ENCODE results near the gene SDR9C7. TPM values are rescaled to one million over a fixed set of nuclear protein-coding genes. Genes with fewer than 3 reads are reported as not detected.
"Not testable (repeated sequence)": the region's sequence is repeated elsewhere in the genome, so short reads cannot be mapped to it uniquely, and the experiment has no call there.

SDR9C7 gene
- total and polyA plus RNA-seq, 7 experiments from 2014 or later = not detected

GRCh38 chr12:56921346-56921745, 12.9 kb downstream of the SDR9C7 start:
- peaks cover 0 to 10% (median 0%) of the 10 kb centered on the region in 5 donors for H3K36me3 Mint-ChIP-seq
- POLR2A ChIA-PET = interaction anchor here (0.6 kb wide), 1 partner anchor 682 kb away, joined by 3 read pairs; no protein-coding TSS in a partner anchor
- no peak overlapping the region for H3K27ac Mint-ChIP-seq

GRCh38 chr12:56918139-56918538, 16.1 kb downstream of the SDR9C7 start:
- peaks cover 0 to 10% (median 0%) of the 10 kb centered on the region in 5 donors for H3K36me3 Mint-ChIP-seq
- H3K4me1 ChIP-seq (ENCODE audit: control insufficient read depth in 2 of 2, insufficient read depth in 2 of 2, low read length in 2 of 2); H3K27ac ChIP-seq (ENCODE audit: low read depth, low read length); H3K36me3 ChIP-seq (ENCODE audit: control insufficient read depth in 2 of 3, insufficient read depth in 3 of 3, low read length in 3 of 3); H3K4me3 Mint-ChIP-seq; intact Hi-C loops (cut with micrococcal nuclease); ATAC-seq; CTCF ChIA-PET; H3K27ac Mint-ChIP-seq; H3K9me3 ChIP-seq (ENCODE audit: control insufficient read depth in 2 of 3, low read length in 3 of 3); POLR2A ChIA-PET; H3K4me3 ChIP-seq (ENCODE audit: low read length); H3K4me1 Mint-ChIP-seq; H3K27me3 ChIP-seq (ENCODE audit: control insufficient read depth in 2 of 2, insufficient read depth in 2 of 2, low read length in 2 of 2); DNase-seq: not testable (repeated sequence)
- H3K9me3 Mint-ChIP-seq = peaks cover 0 to 21% (median 13%) of the 10 kb centered on the region in 11 donors
- H3K27me3 Mint-ChIP-seq = peaks cover 5 to 20% (median 11%) of the 10 kb centered on the region in 5 donors

More at GRCh38 chr12:56921346-56921745, 12.9 kb downstream of the SDR9C7 start:
- no peaks in the 10 kb centered on the region for H3K4me1 ChIP-seq (ENCODE audit: control insufficient read depth in 2 of 2, insufficient read depth in 2 of 2, low read length in 2 of 2)
- H3K9me3 ChIP-seq (ENCODE audit: control insufficient read depth in 2 of 3, low read length in 3 of 3) = no peaks in the 10 kb centered on the region
- H3K27me3 ChIP-seq (ENCODE audit: control insufficient read depth in 2 of 2, insufficient read depth in 2 of 2, low read length in 2 of 2) = no peaks in the 10 kb centered on the region
- intact Hi-C loops (cut with micrococcal nuclease) = no loop called here
- no peak for DNase-seq
- H3K4me1 Mint-ChIP-seq = no peaks in the 10 kb centered on the region
- CTCF ChIA-PET = no interaction called here
- no peak overlapping the region for H3K4me3 ChIP-seq (ENCODE audit: low read length)
- H3K4me3 Mint-ChIP-seq = no peak overlapping the region
- no peak for ATAC-seq
- H3K27me3 Mint-ChIP-seq = peaks cover 0 to 15% (median 11%) of the 10 kb centered on the region in 5 donors
- H3K36me3 ChIP-seq (ENCODE audit: control insufficient read depth in 2 of 3, insufficient read depth in 3 of 3, low read length in 3 of 3) = no peaks in the 10 kb centered on the region
- H3K27ac ChIP-seq (ENCODE audit: low read depth, low read length) = no peak overlapping the region
- H3K9me3 Mint-ChIP-seq = peaks cover 0 to 21% (median 13%) of the 10 kb centered on the region in 11 donors

- Histone ChIP-seq H3K36me3 (ENCODE audit: control insufficient read depth in 2 of 3, insufficient read depth in 3 of 3, low read length in 3 of 3) (no peaks in the 10 kb centered on the region), H3K4me3 (ENCODE audit: low read length) (no peak overlapping the region), H3K9me3 (ENCODE audit: control insufficient read depth in 2 of 3, low read length in 3 of 3) (no peaks in the 10 kb centered on the region), H3K27me3 (ENCODE audit: control insufficient read depth in 2 of 2, insufficient read depth in 2 of 2, low read length in 2 of 2) (no peaks in the 10 kb centered on the region), H3K4me1 (ENCODE audit: control insufficient read depth in 2 of 2, insufficient read depth in 2 of 2, low read length in 2 of 2) (no peaks in the 10 kb centered on the region), H3K27ac (ENCODE audit: low read depth, low read length) (no peak overlapping the region)
- intact Hi-C loops (cut with micrococcal nuclease) = no loop called here
- DNase-seq = no peak
- no peaks in the 10 kb centered on the region for H3K4me1 Mint-ChIP-seq
- H3K4me3 Mint-ChIP-seq = no peak overlapping the region
- ATAC-seq = no peak
- peaks cover 0 to 21% (median 13%) of the 10 kb centered on the region in 11 donors for H3K9me3 Mint-ChIP-seq
- H3K36me3 Mint-ChIP-seq = peaks cover 0 to 10% (median under 1%) of the 10 kb centered on the region in 5 donors
- peaks cover 6 to 22% (median 11%) of the 10 kb centered on the region in 5 donors for H3K27me3 Mint-ChIP-seq
- no peak overlapping the region for H3K27ac Mint-ChIP-seq
- ChIA-PET CTCF (interaction anchor here (0.6 kb wide), 1 partner anchor 18 kb away, joined by 3 read pairs; no protein-coding TSS in a partner anchor), POLR2A (interaction anchor here (0.8 kb wide), 1 partner anchor 10 kb away, joined by 4 read pairs; no protein-coding TSS in a partner anchor)
Measured at GRCh38 chr12:56916996-56917333, 17.2 kb downstream of the SDR9C7 start.

GRCh38 chr12:56916296-56916995, 17.8 kb downstream of the SDR9C7 start:
- H3K36me3 ChIP-seq (ENCODE audit: control insufficient read depth in 2 of 3, insufficient read depth in 3 of 3, low read length in 3 of 3) = no peaks in the 10 kb centered on the region
- POLR2A ChIA-PET = interaction anchor here (0.8 kb wide), 1 partner anchor 10 kb away, joined by 4 read pairs; no protein-coding TSS in a partner anchor
- Mint-ChIP-seq H3K36me3 (peaks cover 0 to 10% (median 4%) of the 10 kb centered on the region in 5 donors), H3K9me3 (peaks cover 0 to 21% (median 12%) of the 10 kb centered on the region in 11 donors), H3K4me1 (no peaks in the 10 kb centered on the region), H3K27me3 (peaks cover 9 to 27% (median 16%) of the 10 kb centered on the region in 5 donors), H3K27ac (no peak overlapping the region), H3K4me3 (no peak overlapping the region)
- H3K9me3 ChIP-seq (ENCODE audit: control insufficient read depth in 2 of 3, low read length in 3 of 3) = no peaks in the 10 kb centered on the region
- H3K27ac ChIP-seq (ENCODE audit: low read depth, low read length) = no peak overlapping the region
- H3K4me1 ChIP-seq (ENCODE audit: control insufficient read depth in 2 of 2, insufficient read depth in 2 of 2, low read length in 2 of 2) = no peaks in the 10 kb centered on the region
- no peak overlapping the region for H3K4me3 ChIP-seq (ENCODE audit: low read length)
- intact Hi-C loops (cut with micrococcal nuclease) = no loop called here
- DNase-seq = no peak
- no peak for ATAC-seq
- no peaks in the 10 kb centered on the region for H3K27me3 ChIP-seq (ENCODE audit: control insufficient read depth in 2 of 2, insufficient read depth in 2 of 2, low read length in 2 of 2)
- CTCF ChIA-PET = interaction anchor here (0.6 kb wide), 1 partner anchor 18 kb away, joined by 3 read pairs; no protein-coding TSS in a partner anchor

GRCh38 chr12:56914724-56915123, 19.5 kb downstream of the SDR9C7 start:
- H3K4me1 ChIP-seq (ENCODE audit: control insufficient read depth in 2 of 2, insufficient read depth in 2 of 2, low read length in 2 of 2) = no peaks in the 10 kb centered on the region
- ChIA-PET CTCF (no interaction called here), POLR2A (no interaction called here)
- no peaks in the 10 kb centered on the region for H3K9me3 ChIP-seq (ENCODE audit: control insufficient read depth in 2 of 3, low read length in 3 of 3)
- ATAC-seq (no peak), DNase-seq (no peak)
- peaks cover 2 to 24% (median 11%) of the 10 kb centered on the region in 11 donors for H3K9me3 Mint-ChIP-seq
- no peaks in the 10 kb centered on the region for H3K36me3 ChIP-seq (ENCODE audit: control insufficient read depth in 2 of 3, insufficient read depth in 3 of 3, low read length in 3 of 3)
- H3K27me3 Mint-ChIP-seq = peaks cover 6 to 38% (median 26%) of the 10 kb centered on the region in 5 donors
- H3K27ac Mint-ChIP-seq = no peak overlapping the region
- H3K4me3 ChIP-seq (ENCODE audit: low read length) = no peak overlapping the region
- no peak overlapping the region for H3K27ac ChIP-seq (ENCODE audit: low read depth, low read length)
- H3K4me1 Mint-ChIP-seq = no peaks in the 10 kb centered on the region
- H3K27me3 ChIP-seq (ENCODE audit: control insufficient read depth in 2 of 2, insufficient read depth in 2 of 2, low read length in 2 of 2) = no peaks in the 10 kb centered on the region
- H3K36me3 Mint-ChIP-seq = peaks cover 0 to 12% (median 7%) of the 10 kb centered on the region in 5 donors
- H3K4me3 Mint-ChIP-seq = no peak overlapping the region
- intact Hi-C loops (cut with micrococcal nuclease) = no loop called here

GRCh38 chr12:56914256-56914655, 20.0 kb downstream of the SDR9C7 start:
- Mint-ChIP-seq H3K36me3 (peaks cover 0 to 14% (median 7%) of the 10 kb centered on the region in 5 donors), H3K27me3 (peaks cover 6 to 43% (median 26%) of the 10 kb centered on the region in 5 donors), H3K4me1 (no peaks in the 10 kb centered on the region), H3K27ac (no peak overlapping the region), H3K4me3 (no peak overlapping the region), H3K9me3 (peaks cover 2 to 28% (median 15%) of the 10 kb centered on the region in 11 donors)
- DNase-seq = no peak
- ChIA-PET CTCF (no interaction called here), POLR2A (no interaction called here)
- no peak overlapping the region for H3K27ac ChIP-seq (ENCODE audit: low read depth, low read length)
- peaks cover 0 to 5% (median 0%) of the 10 kb centered on the region in 3 experiments for H3K9me3 ChIP-seq (ENCODE audit: control insufficient read depth in 2 of 3, low read length in 3 of 3)
- no peak for ATAC-seq
- intact Hi-C loops (cut with micrococcal nuclease) = no loop called here
- no peaks in the 10 kb centered on the region for H3K36me3 ChIP-seq (ENCODE audit: control insufficient read depth in 2 of 3, insufficient read depth in 3 of 3, low read length in 3 of 3)
- no peaks in the 10 kb centered on the region for H3K27me3 ChIP-seq (ENCODE audit: control insufficient read depth in 2 of 2, insufficient read depth in 2 of 2, low read length in 2 of 2)
- H3K4me3 ChIP-seq (ENCODE audit: low read length) = no peak overlapping the region
- H3K4me1 ChIP-seq (ENCODE audit: control insufficient read depth in 2 of 2, insufficient read depth in 2 of 2, low read length in 2 of 2) = no peaks in the 10 kb centered on the region
